NCI-H1092 treated with DMSO at 0.1 percent for 48 hours (cell line): Measurements from ENCODE around the gene TAMALIN.

ENCODE experiments used
- DNase-seq: peaks from one replicate; lab custom pipeline; 2025; lab: John Stamatoyannopoulos, UW

Gene TAMALIN

DNA sequence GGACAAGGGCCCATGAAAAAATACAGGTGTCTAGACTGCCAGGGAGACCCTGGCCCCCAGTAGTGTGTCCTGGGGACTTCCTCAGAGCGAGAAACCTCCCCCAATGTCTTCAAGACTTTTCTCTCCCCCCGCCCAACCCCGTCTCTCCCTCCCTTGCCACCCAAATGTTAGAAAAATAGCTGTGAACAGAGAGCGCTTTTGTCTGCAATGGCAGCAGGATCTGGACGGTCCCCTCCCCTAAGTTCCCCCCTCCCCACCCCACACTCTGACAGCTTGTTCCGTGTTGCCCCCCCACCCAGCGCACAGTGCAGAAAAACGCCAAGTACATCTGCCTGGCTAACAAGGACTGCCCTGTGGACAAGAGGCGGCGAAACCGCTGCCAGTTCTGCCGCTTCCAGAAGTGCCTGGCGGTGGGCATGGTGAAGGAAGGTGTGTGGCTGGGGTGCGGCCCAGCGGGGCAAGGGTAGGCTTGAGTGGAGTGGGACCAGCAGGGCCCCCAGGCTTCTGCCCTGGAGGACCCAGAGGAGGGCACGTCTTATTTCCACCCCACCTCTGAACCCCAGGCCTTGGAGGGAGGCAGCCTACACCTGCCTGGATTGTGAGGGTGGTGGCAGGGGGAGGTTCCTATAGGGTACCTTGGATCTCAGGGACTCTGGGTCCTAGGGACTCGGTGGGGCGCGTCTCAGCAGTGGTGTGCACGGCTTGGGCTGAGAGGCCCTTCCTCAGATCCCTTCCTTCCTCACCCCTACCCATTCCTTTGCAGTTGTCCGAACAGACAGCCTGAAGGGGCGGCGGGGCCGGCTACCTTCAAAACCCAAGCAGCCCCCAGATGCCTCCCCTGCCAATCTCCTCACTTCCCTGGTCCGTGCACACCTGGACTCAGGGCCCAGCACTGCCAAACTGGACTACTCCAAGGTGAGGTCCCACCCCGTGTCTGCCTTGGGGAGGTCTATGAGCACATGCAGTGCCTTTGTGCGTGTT lies 49.3 kb downstream of the TAMALIN start:
- no peak for DNase-seq

DNA sequence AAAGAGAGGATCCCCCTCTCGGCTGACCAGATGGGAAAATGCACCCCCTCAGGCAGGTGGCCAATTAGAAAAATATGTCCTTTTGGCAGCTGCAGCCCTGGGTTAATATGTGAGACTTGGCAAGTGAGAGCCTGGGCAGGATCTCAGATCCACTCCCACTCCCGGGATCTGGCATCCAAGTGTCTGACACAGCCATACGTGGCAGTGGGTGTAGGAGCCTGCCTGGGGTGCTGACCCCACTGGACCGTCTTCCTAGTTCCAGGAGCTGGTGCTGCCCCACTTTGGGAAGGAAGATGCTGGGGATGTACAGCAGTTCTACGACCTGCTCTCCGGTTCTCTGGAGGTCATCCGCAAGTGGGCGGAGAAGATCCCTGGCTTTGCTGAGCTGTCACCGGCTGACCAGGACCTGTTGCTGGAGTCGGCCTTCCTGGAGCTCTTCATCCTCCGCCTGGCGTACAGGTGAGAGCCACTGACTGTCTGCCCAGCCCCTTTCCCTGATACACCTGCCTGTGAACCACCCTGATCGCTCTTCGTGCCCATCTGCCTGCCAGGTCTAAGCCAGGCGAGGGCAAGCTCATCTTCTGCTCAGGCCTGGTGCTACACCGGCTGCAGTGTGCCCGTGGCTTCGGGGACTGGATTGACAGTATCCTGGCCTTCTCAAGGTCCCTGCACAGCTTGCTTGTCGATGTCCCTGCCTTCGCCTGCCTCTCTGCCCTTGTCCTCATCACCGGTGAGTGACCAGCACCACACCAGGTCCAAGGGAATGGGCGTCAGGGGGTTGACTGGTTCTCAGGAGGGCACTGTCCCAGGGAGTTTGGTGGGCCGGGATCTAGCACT lies 50.3 kb downstream of the TAMALIN start:
- no peak for DNase-seq

DNA sequence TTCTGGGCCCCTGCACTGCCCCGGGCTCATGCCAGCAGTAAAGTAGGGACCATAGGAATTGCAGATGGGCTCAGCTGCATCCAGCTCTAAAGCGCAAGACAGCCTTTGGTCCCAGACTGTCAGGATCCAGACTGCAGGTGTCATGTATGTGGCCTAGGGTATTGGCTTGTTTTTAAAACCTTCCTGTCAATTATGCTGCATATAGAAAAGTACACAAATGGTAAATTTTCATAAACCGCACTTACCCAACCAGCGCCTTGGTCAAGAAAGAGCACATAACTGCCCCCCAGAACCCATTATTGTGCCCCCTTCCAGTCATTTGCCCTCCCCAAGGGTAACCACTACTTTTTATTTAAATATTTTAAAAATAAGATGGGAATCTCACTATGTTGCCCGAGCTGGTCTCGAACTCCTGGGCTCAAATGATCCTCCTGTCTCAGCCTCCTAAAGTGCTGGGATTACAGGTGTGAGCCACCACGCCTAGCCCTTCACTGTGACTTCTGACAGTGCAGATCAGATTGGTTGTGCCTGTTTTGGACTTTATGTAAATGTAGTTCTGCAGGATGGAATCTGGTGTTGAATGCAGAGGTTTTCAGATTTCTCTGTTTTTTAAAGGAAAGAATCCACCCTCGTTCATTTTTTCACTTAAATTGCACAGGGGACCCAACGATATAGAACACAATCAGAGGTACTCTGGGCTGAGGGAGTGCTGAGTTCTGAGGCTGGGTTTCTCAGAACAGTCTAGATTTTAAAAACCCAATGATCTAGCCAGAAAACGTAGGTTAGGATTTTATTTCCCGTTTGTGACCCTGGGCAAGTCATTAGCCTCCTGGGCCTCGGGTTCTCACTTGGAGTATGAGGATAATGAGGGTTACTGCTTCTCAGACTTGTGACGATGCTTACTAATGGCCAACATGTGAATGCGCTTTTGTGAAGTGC lies 51.2 kb downstream of the TAMALIN start:
- no peak for DNase-seq

DNA sequence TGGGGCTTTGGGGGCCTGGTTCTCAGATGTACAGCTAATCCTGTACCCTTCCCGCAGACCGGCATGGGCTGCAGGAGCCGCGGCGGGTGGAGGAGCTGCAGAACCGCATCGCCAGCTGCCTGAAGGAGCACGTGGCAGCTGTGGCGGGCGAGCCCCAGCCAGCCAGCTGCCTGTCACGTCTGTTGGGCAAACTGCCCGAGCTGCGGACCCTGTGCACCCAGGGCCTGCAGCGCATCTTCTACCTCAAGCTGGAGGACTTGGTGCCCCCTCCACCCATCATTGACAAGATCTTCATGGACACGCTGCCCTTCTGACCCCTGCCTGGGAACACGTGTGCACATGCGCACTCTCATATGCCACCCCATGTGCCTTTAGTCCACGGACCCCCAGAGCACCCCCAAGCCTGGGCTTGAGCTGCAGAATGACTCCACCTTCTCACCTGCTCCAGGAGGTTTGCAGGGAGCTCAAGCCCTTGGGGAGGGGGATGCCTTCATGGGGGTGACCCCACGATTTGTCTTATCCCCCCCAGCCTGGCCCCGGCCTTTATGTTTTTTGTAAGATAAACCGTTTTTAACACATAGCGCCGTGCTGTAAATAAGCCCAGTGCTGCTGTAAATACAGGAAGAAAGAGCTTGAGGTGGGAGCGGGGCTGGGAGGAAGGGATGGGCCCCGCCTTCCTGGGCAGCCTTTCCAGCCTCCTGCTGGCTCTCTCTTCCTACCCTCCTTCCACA lies 52.0 kb downstream of the TAMALIN start:
- DNase-seq = peak; percentile 61

DNA sequence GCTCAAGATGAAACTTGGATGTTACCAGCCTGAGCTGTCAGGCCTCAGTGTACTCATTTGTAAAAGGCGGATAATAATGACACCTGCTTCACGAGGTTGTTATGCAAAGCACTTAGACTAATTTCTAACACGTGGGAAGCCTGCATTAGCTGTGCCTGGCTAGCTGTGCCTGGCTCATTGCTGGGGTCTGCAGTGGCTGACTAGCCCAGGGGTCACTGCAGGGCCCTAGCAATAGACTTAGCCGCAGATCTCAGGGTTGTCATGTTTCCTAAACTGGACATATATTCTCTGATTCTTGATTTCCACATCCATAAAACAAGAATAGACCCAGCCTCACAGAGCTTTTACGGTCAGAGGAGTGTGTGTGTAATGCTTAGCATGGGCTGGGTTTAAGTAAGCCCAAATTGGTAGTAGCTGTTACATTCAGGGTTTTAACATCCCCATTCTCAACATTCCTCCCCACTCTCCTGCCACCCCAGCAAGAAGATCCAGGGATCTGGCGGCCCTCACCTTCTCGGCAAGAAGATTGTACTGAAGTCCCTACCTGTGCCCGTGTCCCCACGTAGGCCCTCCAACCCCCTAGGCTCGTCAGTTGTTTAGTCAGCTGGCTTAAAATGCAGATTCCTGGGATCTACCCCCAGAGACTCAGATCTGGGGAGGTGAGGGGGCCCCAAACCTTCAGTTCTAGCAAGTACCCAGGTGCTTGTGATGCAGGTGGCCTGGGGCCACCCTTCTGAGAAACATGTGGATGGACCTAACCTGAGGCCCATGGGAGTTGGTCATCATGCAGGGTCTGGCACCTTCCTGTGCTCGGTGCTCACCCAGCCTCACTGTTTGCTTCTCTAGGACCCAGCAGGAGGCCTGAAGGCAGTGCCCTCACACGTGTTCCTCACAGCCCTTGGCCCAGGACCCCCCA lies 53.1 kb downstream of the TAMALIN start:
- no peak for DNase-seq

DNA sequence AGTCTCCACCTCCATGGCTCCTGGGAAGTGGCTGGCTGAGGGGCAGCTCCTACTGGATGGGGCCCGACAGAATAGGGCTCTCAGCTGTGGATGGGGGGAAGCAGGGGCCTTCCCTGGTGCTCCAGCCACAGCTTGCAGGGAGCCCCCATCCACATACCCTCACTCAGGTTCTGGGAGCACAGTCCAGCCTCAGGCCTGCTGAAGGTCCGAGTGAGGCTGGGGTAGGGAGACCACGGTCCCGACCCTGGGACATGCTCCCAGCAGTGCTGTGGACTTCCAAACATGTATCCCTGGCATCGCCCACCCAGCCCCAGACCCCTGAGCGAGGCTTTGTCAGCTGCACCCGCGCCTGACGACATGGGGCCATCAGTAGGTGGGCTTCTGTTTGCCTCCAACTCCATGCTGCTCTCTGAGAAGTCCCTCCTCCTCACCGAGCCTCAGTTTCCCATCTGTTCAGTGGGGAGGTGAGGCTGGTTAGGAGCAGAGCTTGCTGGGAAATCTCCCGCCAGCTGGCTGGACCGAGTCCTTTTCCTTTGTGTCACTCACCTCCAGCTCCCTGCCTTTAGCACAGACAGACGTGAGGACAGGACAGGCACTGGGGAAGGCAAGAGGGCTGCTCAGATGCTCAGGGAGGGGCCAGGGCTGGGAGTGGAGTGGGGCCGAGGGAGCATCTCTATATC lies 53.9 kb downstream of the TAMALIN start:
- no peak for DNase-seq

DNA sequence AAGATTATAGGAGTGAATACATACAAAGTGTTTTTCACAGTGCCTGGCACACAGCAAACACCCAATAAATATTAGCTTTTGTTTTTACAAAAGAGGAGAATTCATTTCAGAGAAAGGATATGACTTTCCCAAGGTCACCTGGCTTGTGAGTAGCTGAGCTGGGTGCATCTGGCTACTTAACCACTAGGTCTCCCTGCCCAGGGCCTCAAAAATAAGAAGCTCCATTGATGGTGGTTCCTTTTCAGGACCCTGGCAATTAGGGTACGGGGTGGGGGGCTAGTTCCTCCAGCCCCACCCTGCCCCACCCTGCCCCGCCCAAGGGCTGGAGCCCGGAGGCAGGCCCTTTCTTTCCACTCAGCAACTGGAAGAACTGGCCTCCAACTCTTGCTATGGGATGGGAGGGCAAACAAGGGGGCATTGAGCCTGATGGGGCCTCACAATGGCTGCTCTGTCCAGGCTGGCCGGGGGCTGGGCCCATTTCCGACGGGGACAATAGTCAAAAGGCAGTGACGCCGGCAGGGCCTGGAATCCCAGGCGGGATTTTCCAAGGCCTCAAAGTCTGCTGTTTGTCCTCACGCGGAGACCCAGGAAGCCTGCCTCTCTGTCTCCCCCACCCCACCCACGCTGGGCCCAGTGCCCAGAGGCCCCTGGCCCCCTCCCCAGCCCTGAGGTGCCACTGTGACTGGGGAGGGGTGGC lies 54.9 kb downstream of the TAMALIN start:
- no peak for DNase-seq

DNA sequence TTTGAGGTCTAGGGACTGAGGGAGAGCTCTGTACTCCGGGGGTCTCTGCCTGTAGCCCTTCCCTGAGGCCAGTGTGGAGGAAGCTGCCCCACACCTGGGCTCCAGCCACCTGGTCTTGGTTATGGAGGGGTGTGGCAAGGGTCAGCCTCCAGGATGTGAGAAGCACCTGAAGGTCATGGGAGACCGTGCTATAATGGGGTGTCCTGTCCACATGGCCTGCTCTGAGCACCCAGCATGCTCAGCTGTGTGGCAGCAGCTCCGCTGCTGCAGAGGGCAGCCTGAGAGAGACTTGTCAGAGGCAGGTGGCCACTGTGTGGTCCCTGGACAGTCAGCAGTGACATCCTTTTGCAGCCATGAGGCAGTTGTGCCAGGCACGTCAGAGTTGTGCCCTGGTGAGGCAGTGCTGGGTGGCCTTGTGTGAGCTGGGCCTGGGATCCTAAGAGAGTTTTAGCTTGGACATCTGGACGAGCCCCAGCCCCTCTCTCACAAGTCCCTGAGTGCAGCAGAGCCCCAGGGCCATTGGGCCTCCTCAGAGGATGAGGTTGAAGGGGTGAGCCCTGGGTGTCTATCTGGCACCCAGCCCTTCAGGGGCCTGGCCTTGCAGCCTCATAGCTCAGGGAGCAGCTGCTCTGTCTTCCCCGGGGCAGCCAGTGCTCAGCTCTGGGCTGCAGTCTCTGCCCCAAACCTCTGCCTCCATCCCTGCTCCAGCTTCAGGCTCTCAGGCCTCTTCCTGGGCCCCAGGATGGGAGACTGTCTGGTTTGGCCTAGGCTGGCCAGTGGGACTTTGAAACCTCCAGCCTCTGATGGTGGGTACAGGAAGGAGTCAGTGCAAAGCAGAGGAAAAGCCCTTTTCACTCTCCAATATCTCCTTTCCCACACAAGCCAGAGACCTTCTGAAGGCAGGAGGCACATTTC lies 55.7 kb downstream of the TAMALIN start:
- DNase-seq = no peak

DNA sequence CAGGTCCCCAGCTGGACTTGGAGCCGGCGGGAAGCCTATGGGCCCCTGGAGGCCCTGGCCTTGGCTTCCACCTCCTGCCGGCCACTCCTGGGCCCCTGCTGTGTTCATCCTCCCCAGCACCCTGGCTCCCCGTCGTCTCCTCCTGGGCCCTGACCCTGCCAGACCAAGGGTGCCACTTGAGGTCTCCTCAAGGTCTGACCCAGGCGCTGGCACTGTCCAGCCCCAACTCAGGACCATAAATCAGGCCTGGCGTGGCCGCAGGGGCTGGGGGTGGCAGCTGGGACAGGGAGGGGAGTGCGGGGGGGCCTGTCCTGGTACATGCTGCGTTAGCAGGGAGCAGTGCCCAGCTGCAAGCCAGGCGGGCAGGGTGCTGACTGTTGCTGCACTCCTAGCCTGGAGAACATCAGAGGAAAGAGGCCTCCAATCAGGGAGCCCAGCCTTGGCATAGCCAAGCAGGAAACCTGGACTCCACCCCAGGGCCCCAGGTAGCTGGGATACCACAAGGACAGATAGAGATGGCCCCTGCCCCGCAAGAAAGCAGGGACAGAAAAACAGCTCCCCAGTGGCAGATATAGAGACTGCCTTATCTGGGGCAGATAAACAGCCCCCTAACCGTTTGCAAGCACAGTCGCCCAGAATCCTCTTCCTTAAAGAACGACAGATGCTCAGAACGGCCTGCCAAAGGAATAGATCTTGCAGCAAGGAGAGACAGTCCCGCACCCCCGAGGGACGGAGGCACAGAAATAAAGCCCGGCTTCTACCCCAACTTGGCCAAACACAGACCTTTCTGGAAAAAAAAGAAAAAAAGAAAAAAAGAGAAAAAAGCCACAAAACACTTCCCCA lies 56.6 kb downstream of the TAMALIN start:
- no peak for DNase-seq

DNA sequence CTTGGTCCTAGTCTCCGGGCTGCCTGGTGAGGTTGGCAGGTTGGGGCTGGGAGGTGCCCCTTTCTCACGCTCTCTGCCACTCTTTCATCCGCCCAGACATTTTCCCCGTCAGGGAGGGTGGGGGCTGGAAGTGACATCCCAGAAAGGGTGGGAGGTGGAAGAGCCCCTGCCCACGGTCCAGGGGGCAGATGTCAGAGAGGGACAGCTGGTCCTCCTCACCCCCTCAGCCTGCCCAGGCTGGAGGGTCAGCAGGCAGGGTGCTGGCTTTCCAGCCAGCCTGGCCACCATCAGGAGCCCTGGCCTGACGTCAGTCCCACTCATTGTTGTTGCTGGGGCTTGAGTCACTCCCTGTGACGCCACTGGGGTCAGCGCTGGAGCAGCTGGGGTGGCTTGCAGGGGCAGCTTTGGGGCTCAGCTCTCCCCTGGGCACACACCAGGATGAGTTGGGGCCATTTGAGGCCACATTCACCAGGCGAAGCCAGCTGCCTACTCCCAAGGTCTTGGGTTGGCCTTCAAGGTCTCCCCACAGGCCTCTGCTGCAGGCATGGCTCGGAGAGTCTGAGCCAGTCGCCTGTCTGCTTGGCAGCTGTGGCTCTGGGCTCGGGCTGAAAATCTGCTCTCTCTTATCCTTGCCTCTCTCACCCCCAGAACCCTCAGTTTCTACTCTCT lies 57.4 kb downstream of the TAMALIN start:
- DNase-seq = no peak
